Tibial nerve (tissue), 4 donors: ENCODE data around the gene ANO9. TPM values are rescaled to one million over a fixed set of nuclear protein-coding genes. Genes with fewer than 3 reads are reported as not detected.

Experiments
- DNase-seq, 2 donors: peaks; one replicate each; pipeline ENCODE4 v3.0.0-alpha.2; 2019; ENCODE audit warnings: low spot score in 2 of 2
- H3K27ac ChIP-seq, 4 donors: fragments of 200-600 bp; sonication (generic) in 3 of 4; one replicate each; pipeline ENCODE4 v1.5.1; 2017 to 2019; ENCODE audit warnings: mild to moderate bottlenecking in 1 of 4
- H3K27me3 ChIP-seq, 2 donors: fragments of 200-600 bp; sonication (generic) in 1 of 2; one replicate each; pipeline versions ENCODE4 v1.5.1 to v1.6.0; 2017 to 2019
- H3K36me3 ChIP-seq, 3 donors: fragments of 200-600 bp; sonication (generic); one replicate each; pipeline ENCODE4 v1.5.1; 2018 to 2019
- H3K4me1 ChIP-seq, 4 donors: fragments of 200-600 bp; sonication (generic) in 3 of 4; one replicate each; pipeline ENCODE4 v1.5.1; 2017 to 2019
- H3K4me3 ChIP-seq, 4 donors: fragments of 200-600 bp; sonication (generic) in 3 of 4; one replicate each; pipeline ENCODE4 v1.5.1; 2017 to 2019; ENCODE audit warnings: mild to moderate bottlenecking in 1 of 4, moderate library complexity in 1 of 4
- H3K9me3 ChIP-seq, 4 donors: fragments of 200-600 bp; sonication (generic) in 3 of 4; one replicate each; pipeline ENCODE4 v1.5.1; 2017 to 2019
- CTCF ChIP-seq, 5 experiments: fragments of 200-600 bp in 3 of 5; fragments of 450-650 bp in 2 of 5; sonication (generic) in 3 of 5; IDR thresholded peaks; one replicate each; pipeline ENCODE4 v1.5.1; 2016 to 2019; ENCODE audit warnings: antibody characterized with exemption in 5 of 5, mild to moderate bottlenecking in 3 of 5, moderate library complexity in 2 of 5
- EP300 ChIP-seq, 2 donors: sonication (generic); formaldehyde crosslinking; IDR thresholded peaks; one replicate each; pipeline ENCODE4 v1.6.1; 2017; ENCODE audit warnings: antibody characterized with exemption in 2 of 2, mild to moderate bottlenecking in 1 of 2
- POLR2A ChIP-seq, 2 donors: fragments of 450-650 bp; IDR thresholded peaks; one replicate each; pipeline ENCODE4 v1.6.1; 2017; ENCODE audit warnings: antibody characterized with exemption in 2 of 2, mild to moderate bottlenecking in 2 of 2, moderate library complexity in 2 of 2
- WGBS, 2 donors: methylation state at CpG; one replicate each; pipeline ENCODE4 v1.1.5; 2018; 5-methylcytosine and 5-hydroxymethylcytosine counted together
- total RNA-seq, 4 donors: library from RNA; depleted of rRNA; stranded (reverse); fragments of >200 nt; gene quantifications; one replicate each; pipeline ENCODE4 v1.1.0, GENCODE V29; 2016

The ANO9 gene
- total RNA-seq, 4 donors from 2014 or later = 0.78 to 0.90 (median 0.87) TPM; not detected in 1

GRCh38 chr11:398826-399225 is 43.0 kb downstream of the ANO9 start:
- DNase-seq = no peak
- Histone ChIP-seq H3K9me3 (no peaks in the 10 kb centered on the region), H3K36me3 (no peaks in the 10 kb centered on the region), H3K4me3 (no peak overlapping the region), H3K27ac (no peak overlapping the region), H3K4me1 (peaks cover 0 to 29% (median 6%) of the 10 kb centered on the region in 4 donors), H3K27me3 (peaks cover 0 to 20% of the 10 kb centered on the region in 2 donors)
- TF ChIP-seq EP300 (IDR thresholded peaks at IDR 0.05) (no peak), CTCF (IDR thresholded peaks at IDR 0.05) (no peak), POLR2A (IDR thresholded peaks at IDR 0.05) (no peak)
- WGBS, 2 donors = 88 to 90% methylated on average over 16 to 20 of the region's 20 CpGs

- no peaks in the 10 kb centered on the region for H3K9me3 ChIP-seq
- WGBS, 2 donors = 25 to 49% methylated on average over 10 to 40 of the region's 43 CpGs
- H3K4me1 ChIP-seq = peaks cover 0 to 39% (median 8%) of the 10 kb centered on the region in 4 donors
- peak overlapping the region; percentile 22 to 49 (median 30) for H3K4me3 ChIP-seq
- H3K36me3 ChIP-seq = no peaks in the 10 kb centered on the region
- peak in 1 of 2 donors; percentile 41 for DNase-seq
- H3K27me3 ChIP-seq = peaks cover 0 to 28% of the 10 kb centered on the region in 2 donors
- H3K27ac ChIP-seq = no peak overlapping the region
- TF ChIP-seq EP300 (IDR thresholded peaks at IDR 0.05) = peak in 1 of 2 donors; percentile 4
- no peak for TF ChIP-seq POLR2A (IDR thresholded peaks at IDR 0.05)
- TF ChIP-seq CTCF (IDR thresholded peaks at IDR 0.05) = peak; percentile 19 to 86 (median 53)
Measured at GRCh38 chr11:396948-397548, 44.8 kb downstream of the ANO9 start.

- 44 to 46% methylated on average over 5 to 23 of the region's 23 CpGs for WGBS, 2 donors
- Histone ChIP-seq H3K36me3 (no peaks in the 10 kb centered on the region), H3K4me3 (peak overlapping the region; percentile 22 to 49 (median 30)), H3K27me3 (peaks cover 0 to 33% of the 10 kb centered on the region in 2 donors), H3K4me1 (peaks cover 0 to 39% (median 8%) of the 10 kb centered on the region in 4 donors), H3K9me3 (no peaks in the 10 kb centered on the region), H3K27ac (no peak overlapping the region)
- DNase-seq = no peak
- TF ChIP-seq EP300 (IDR thresholded peaks at IDR 0.05) (no peak), CTCF (IDR thresholded peaks at IDR 0.05) (peak in 1 of 5 experiments; percentile 22)
Measured at GRCh38 chr11:396511-396947, 45.3 kb downstream of the ANO9 start.

DNA sequence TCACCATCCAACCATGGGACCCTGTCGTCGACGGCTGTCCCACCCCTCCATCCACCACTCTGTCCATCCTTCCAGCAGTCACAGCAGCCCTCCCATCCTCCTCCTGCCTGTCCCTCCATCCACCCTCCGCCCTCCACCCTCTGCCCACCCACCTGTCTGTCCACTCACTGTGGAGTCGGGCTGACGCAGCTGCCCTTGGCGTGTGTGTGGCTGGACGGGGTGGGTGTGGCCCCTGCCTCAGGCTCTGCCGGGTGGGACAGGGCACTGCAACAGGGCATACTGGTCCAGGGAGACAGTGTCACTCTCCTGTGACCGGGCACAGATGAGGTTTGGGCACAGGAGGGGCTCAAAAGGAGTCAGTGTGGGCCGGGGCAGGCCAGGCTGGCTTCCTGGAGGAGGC is 45.9 kb downstream of the ANO9 start:
- no peaks in the 10 kb centered on the region for H3K9me3 ChIP-seq
- WGBS, 2 donors = 61 to 70% methylated on average over 11 of the region's 11 CpGs
- no peak overlapping the region for H3K4me3 ChIP-seq
- DNase-seq = no peak
- H3K4me1 ChIP-seq = peaks cover 0 to 39% (median 8%) of the 10 kb centered on the region in 4 donors
- TF ChIP-seq CTCF (IDR thresholded peaks at IDR 0.05) (no peak), POLR2A (IDR thresholded peaks at IDR 0.05) (no peak), EP300 (IDR thresholded peaks at IDR 0.05) (no peak)
- H3K27me3 ChIP-seq = peaks cover 0 to 36% of the 10 kb centered on the region in 2 donors
- no peaks in the 10 kb centered on the region for H3K36me3 ChIP-seq
- H3K27ac ChIP-seq = no peak overlapping the region

GRCh38 chr11:394858-395655 is 46.8 kb downstream of the ANO9 start:
- TF ChIP-seq EP300 (IDR thresholded peaks at IDR 0.05) (no peak), CTCF (IDR thresholded peaks at IDR 0.05) (no peak)
- H3K4me3 ChIP-seq = peak overlapping the region in 1 of 4 donors; percentile 30
- no peaks in the 10 kb centered on the region for H3K9me3 ChIP-seq
- H3K36me3 ChIP-seq = no peaks in the 10 kb centered on the region
- peak overlapping the region in 2 of 4 donors; percentile 21 to 81 for H3K27ac ChIP-seq
- 64 to 73% methylated on average over 24 to 25 of the region's 25 CpGs for WGBS, 2 donors
- no peak for DNase-seq
- H3K4me1 ChIP-seq = peaks cover 0 to 35% (median 8%) of the 10 kb centered on the region in 4 donors
- H3K27me3 ChIP-seq = peaks cover 0 to 32% of the 10 kb centered on the region in 2 donors
